GF-D8 (cell line): ENCODE results near the gene IQCE.
"Not testable (repeated sequence)": the region's sequence is repeated elsewhere in the genome, so short reads cannot be mapped to it uniquely, and the experiment has no call there.

ENCODE experiments used
- DNase-seq: peaks from one replicate; lab custom pipeline; 2025; lab: John Stamatoyannopoulos, UW

The IQCE gene

GRCh38 chr7:2532199-2532772 is 26.5 kb upstream of the IQCE start:
- DNase-seq: not testable (repeated sequence)

- not testable (repeated sequence) for DNase-seq
Measured at GRCh38 chr7:2532816-2533215, 26.0 kb upstream of the IQCE start.

- not testable (repeated sequence) for DNase-seq
Measured at GRCh38 chr7:2533566-2533965, 25.2 kb upstream of the IQCE start.

- not testable (repeated sequence) for DNase-seq
Measured at GRCh38 chr7:2534214-2534613, 24.6 kb upstream of the IQCE start.

GRCh38 chr7:2535872-2536627 is 22.7 kb upstream of the IQCE start:
- DNase-seq: not testable (repeated sequence)

- no peak for DNase-seq
Measured at GRCh38 chr7:2537981-2538851, 20.6 kb upstream of the IQCE start.

GRCh38 chr7:2539031-2539911 is 19.5 kb upstream of the IQCE start:
- DNase-seq: no peak

GRCh38 chr7:2540133-2540532 is 18.6 kb upstream of the IQCE start:
- DNase-seq: no peak

- DNase-seq: no peak
Measured at GRCh38 chr7:2540641-2541051, 18.1 kb upstream of the IQCE start.

- no peak for DNase-seq
Measured at GRCh38 chr7:2541291-2542010, 17.3 kb upstream of the IQCE start.

GRCh38 chr7:2542011-2542915 is 16.5 kb upstream of the IQCE start:
- no peak for DNase-seq

GRCh38 chr7:2542916-2543871 is 15.6 kb upstream of the IQCE start:
- DNase-seq: no peak

- no peak for DNase-seq
Measured at GRCh38 chr7:2544541-2545188, 14.1 kb upstream of the IQCE start.

- DNase-seq: no peak
Measured at GRCh38 chr7:2545746-2546425, 12.9 kb upstream of the IQCE start.

- no peak for DNase-seq
Measured at GRCh38 chr7:2546776-2547586, 11.8 kb upstream of the IQCE start.

GRCh38 chr7:2551418-2551817 is 7.4 kb upstream of the IQCE start:
- DNase-seq: no peak

GRCh38 chr7:2553108-2553507 is 5.7 kb upstream of the IQCE start:
- DNase-seq: no peak
